Endodermal cell (in vitro differentiated cells): ENCODE results near the gene TOM1L2. TPM values are rescaled to one million over a fixed set of nuclear protein-coding genes. Genes with fewer than 3 reads are reported as not detected.

Experiments used
- DNase-seq: peaks from one replicate; pipeline ENCODE4 v3.0.0-alpha.2; 2017
- H3K27ac ChIP-seq: 2 replicates; pipeline ENCODE4 v1.5.1; 2013; ENCODE audit warnings: mild to moderate bottlenecking, low read depth, low read length, moderate library complexity
- H3K27me3 ChIP-seq: 2 replicates; pipeline ENCODE4 v1.6.1; 2013; ENCODE audit warnings: mild to moderate bottlenecking, low read length, moderate library complexity; ENCODE audit not compliant: insufficient read depth, control insufficient read depth, poor library complexity, severe bottlenecking
- H3K36me3 ChIP-seq: 2 replicates; pipeline ENCODE4 v1.7.0; 2013; ENCODE audit warnings: mild to moderate bottlenecking, low read length, moderate library complexity; ENCODE audit not compliant: control insufficient read depth, insufficient read depth
- H3K4me1 ChIP-seq: one replicate; pipeline ENCODE4 v1.7.0; 2013; ENCODE audit warnings: low read length; ENCODE audit not compliant: control insufficient read depth, insufficient read depth
- H3K4me3 ChIP-seq: 2 replicates; pipeline ENCODE4 v1.5.1; 2013; ENCODE audit warnings: mild to moderate bottlenecking, low read length, moderate library complexity
- H3K9ac ChIP-seq: 2 replicates; pipeline ENCODE4 v1.6.1; 2013; ENCODE audit warnings: mild to moderate bottlenecking, low read length, moderate library complexity; ENCODE audit not compliant: poor library complexity, severe bottlenecking; ENCODE audit errors: extremely low read depth
- H3K9me3 ChIP-seq: 2 replicates; pipeline ENCODE4 v1.6.1; 2013; ENCODE audit warnings: mild to moderate bottlenecking, low read length, moderate library complexity; ENCODE audit not compliant: control insufficient read depth
- H3K27ac Mint-ChIP-seq: 2 replicates; pipeline ENCODE4 v1.8.0; 2020; ENCODE audit warnings: mixed read lengths
- H3K27me3 Mint-ChIP-seq: 2 replicates; pipeline ENCODE4 v1.8.0; 2021; ENCODE audit warnings: mild to moderate bottlenecking, mixed read lengths; ENCODE audit not compliant: insufficient read depth
- H3K36me3 Mint-ChIP-seq: 2 replicates; pipeline ENCODE4 v1.8.0; 2020; ENCODE audit warnings: low read depth, mixed read lengths
- H3K4me1 Mint-ChIP-seq: 2 replicates; pipeline ENCODE4 v1.8.0; 2020; ENCODE audit warnings: mixed read lengths
- H3K4me3 Mint-ChIP-seq: 2 replicates; pipeline ENCODE4 v1.8.0; 2020; ENCODE audit warnings: mild to moderate bottlenecking, moderate library complexity, mixed read lengths
- H3K9me3 Mint-ChIP-seq: 2 replicates; pipeline ENCODE4 v1.8.0; 2020; ENCODE audit warnings: mild to moderate bottlenecking, mixed read lengths
- CTCF ChIP-seq: fragments of 200-600 bp; sonication (generic); conservative IDR thresholded peaks from 2 replicates; pipeline ENCODE4 v1.5.0; 2021; ENCODE audit warnings: antibody characterized with exemption, mild to moderate bottlenecking
- WGBS, 2 experiments: methylation state at CpG; one replicate each; pipeline versions ENCODE4 v1.1.5 to v1.1.7; 2013; ENCODE audit warnings: missing lambda C conversion rate in 2 of 2, mixed read lengths in 1 of 2; ENCODE audit not compliant: insufficient coverage in 1 of 2, insufficient read length in 1 of 2; 5-methylcytosine and 5-hydroxymethylcytosine counted together
- total RNA-seq, 2 donors: library from RNA; stranded (reverse); fragmentation: NEBNext Ultra II Directional in 1 of 2; extraction: Animal tissue kit (Norgen Biotek cat#: 25700) in 1 of 2; gene quantifications; 2 replicates in 1 of 2; 3 replicates in 1 of 2; pipeline ENCODE4 v1.2.1, GENCODE V29; 2021

TOM1L2 gene
- total RNA-seq, 2 donors from 2014 or later = 10.2 to 11.5 TPM

GRCh38 chr17:17852930-17853329 is 119.3 kb downstream of the TOM1L2 start:
- no peak overlapping the region for H3K27ac Mint-ChIP-seq
- no peaks in the 10 kb centered on the region for H3K36me3 ChIP-seq
- WGBS, 2 experiments = 90 to 94% methylated on average over 3 of the region's 3 CpGs
- no peaks in the 10 kb centered on the region for H3K9me3 Mint-ChIP-seq
- H3K27ac ChIP-seq = no peak overlapping the region
- H3K27me3 Mint-ChIP-seq = peaks cover 2% of the 10 kb centered on the region
- no peak overlapping the region for H3K4me3 Mint-ChIP-seq
- no peak for DNase-seq
- no peaks in the 10 kb centered on the region for H3K4me1 ChIP-seq
- no peak overlapping the region for H3K4me3 ChIP-seq
- no peaks in the 10 kb centered on the region for H3K9me3 ChIP-seq
- no peaks in the 10 kb centered on the region for H3K36me3 Mint-ChIP-seq
- no peaks in the 10 kb centered on the region for H3K27me3 ChIP-seq
- H3K9ac ChIP-seq = no peak overlapping the region
- peaks cover 17% of the 10 kb centered on the region for H3K4me1 Mint-ChIP-seq
- TF ChIP-seq CTCF = no peak

- Histone ChIP-seq H3K4me3 (no peak overlapping the region), H3K27me3 (no peaks in the 10 kb centered on the region), H3K36me3 (no peaks in the 10 kb centered on the region), H3K9ac (no peak overlapping the region), H3K9me3 (no peaks in the 10 kb centered on the region), H3K27ac (peak overlapping the region; percentile 49), H3K4me1 (no peaks in the 10 kb centered on the region)
- H3K27me3 Mint-ChIP-seq = peaks cover 2% of the 10 kb centered on the region
- H3K9me3 Mint-ChIP-seq = no peaks in the 10 kb centered on the region
- TF ChIP-seq CTCF = no peak
- WGBS, 2 experiments = 89% methylated on average over 14 to 21 of the region's 21 CpGs
- peaks cover 17% of the 10 kb centered on the region for H3K4me1 Mint-ChIP-seq
- no peak overlapping the region for H3K4me3 Mint-ChIP-seq
- DNase-seq = peak; percentile 46
- H3K36me3 Mint-ChIP-seq = no peaks in the 10 kb centered on the region
- no peak overlapping the region for H3K27ac Mint-ChIP-seq
Measured at GRCh38 chr17:17851103-17852002, 120.8 kb downstream of the TOM1L2 start.

GRCh38 chr17:17849845-17850373 is 122.3 kb downstream of the TOM1L2 start:
- Mint-ChIP-seq H3K9me3 (no peaks in the 10 kb centered on the region), H3K27ac (no peak overlapping the region), H3K4me1 (peaks cover 17% of the 10 kb centered on the region), H3K36me3 (no peaks in the 10 kb centered on the region), H3K4me3 (no peak overlapping the region), H3K27me3 (peaks cover 2% of the 10 kb centered on the region)
- no peak overlapping the region for H3K4me3 ChIP-seq
- no peak overlapping the region for H3K9ac ChIP-seq
- no peaks in the 10 kb centered on the region for H3K27me3 ChIP-seq
- no peaks in the 10 kb centered on the region for H3K9me3 ChIP-seq
- H3K4me1 ChIP-seq = no peaks in the 10 kb centered on the region
- 57 to 98% methylated on average over 1 to 2 of the region's 2 CpGs for WGBS, 2 experiments
- H3K27ac ChIP-seq = no peak overlapping the region
- no peak for TF ChIP-seq CTCF
- H3K36me3 ChIP-seq = no peaks in the 10 kb centered on the region
- DNase-seq = peak; percentile 87
